ENCODE data around the gene WNT2B. TPM values are rescaled to one million over a fixed set of nuclear protein-coding genes. Genes with fewer than 3 reads are reported as not detected.

Gene WNT2B
- total RNA-seq, 1 donor from 2014 or later: 0.27 TPM

DNA sequence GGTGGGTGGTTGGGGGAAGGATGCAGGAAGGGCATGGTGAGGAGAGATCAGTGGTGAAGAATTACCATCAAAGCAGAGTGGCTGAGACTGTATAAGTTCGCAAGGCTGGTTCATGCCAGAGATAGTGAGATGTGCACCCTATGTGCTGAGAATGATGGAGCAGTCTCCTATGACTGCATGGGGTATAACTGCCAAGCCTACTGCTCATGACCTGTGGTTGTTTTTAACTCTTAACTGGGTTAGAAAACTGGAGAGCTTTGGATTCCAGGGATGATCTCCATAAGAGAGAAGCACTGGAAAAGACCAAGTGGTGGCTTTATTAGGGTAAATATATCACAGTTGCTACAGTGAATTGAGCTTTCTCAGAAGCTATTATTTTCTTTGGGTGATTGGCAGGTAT lies 16.2 kb downstream of the WNT2B start:
- intact Hi-C loops (cut with micrococcal nuclease): no loop called here

DNA sequence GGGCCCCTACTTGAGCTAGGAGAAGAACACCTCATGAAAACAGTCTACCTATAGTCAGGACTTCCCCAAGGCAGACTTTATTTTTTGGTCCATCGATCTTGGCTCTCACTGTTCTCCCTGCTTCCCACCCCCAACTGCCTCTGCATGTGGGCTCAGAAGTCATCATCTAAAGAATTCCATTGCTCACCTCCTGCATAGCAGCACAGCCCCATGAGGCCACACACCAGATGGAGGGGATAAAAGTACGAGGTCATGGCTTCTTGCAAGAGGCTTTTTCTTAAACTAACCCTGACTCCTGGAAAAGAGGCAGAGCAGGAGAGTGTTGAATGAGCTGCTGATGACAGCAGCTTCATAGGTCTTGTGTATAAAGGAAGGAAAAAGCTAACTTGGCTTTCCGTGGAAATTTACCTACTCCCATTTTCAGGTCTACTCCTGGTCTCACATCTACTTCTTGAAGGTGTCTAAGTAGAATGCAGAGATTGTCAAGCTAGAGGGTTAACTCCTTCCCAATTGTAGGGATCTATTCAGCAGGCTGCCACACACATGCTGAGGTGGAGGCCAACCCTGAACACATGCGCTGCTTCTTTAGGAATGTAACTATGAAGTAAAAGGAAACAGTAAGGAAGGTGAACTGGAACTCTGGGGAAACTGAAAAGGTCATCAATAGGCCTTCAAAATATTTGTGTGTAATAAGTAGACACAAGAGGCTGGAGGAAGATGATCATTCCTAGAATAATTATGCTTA lies 18.7 kb downstream of the WNT2B start:
- intact Hi-C loops (cut with micrococcal nuclease): no loop called here

DNA sequence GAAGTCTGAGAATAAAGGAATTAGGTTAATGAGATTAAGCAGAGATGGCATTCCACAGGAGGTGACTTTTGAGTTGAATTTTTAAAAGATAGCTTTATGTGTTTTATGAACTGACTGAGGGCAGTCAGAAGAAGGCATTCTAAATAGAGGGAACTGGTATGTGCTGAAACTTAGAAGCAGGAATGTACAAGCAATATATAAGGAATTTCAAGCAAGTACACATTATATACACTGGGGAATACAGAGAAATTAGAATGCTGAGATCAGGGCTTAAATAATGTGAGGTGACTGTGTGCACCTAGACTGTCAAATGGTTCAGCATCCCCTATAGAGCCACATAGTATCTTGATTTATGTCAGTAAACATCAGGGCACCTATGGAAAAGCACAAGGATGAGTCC lies 19.3 kb downstream of the WNT2B start:
- intact Hi-C loops (cut with micrococcal nuclease): no loop called here

DNA sequence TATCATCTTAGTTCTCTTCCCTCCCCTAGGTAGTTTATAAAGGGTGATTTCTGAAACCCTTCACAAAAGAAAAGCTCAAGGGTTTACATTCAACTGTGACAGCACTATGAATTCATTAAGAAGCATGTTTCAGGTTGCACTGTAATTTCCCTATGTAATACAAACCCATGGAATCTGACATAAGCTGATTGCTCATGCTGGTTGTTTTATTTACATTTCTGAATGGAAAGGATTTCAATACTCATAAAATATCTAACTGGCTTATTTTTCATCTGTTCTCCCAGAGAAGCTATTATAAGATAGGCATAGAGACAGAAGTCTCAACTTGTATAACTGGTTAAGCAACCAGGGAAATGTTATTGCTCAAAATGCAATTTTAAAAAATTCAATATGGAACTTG lies 20.5 kb downstream of the WNT2B start:
- intact Hi-C loops (cut with micrococcal nuclease): no loop called here

DNA sequence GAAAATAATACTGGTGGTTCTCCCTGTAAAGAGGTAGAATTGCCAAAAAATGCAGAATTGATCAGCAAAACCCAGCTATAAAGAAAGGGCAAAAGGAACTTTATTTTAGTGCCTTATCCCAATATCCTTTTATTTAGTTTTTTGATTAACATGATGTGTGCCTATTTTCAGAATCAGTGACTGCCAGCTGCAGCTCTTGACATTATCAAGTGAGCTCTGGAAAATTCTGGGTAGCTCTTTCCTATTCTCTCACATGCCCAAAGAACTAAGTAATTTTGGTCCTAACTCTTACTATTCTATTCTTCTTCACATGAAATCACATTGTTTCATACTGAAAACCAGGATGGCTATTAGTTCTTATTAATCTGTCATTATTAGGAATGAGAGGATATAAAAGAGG lies 22.1 kb downstream of the WNT2B start:
- intact Hi-C loops (cut with micrococcal nuclease): no loop called here

DNA sequence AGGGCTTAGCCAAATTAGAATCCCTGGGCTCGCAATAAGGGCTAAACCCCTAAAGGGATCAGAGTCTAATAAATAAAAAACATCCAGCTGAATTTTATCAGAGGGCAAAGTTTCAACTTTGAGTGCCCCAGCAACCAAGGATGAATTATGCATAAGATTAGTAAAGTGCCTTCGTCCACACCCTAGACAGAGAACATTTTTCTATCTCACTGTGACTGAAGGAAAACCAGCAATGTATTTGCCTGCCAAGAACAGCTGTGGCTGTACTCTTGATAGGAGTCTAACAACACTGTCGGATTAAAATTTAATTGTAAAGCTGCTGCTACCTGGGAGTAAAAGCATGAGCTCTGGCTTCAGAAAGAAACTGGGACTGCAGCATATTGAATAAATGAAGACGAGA lies 23.3 kb downstream of the WNT2B start:
- intact Hi-C loops (cut with micrococcal nuclease): no loop called here

DNA sequence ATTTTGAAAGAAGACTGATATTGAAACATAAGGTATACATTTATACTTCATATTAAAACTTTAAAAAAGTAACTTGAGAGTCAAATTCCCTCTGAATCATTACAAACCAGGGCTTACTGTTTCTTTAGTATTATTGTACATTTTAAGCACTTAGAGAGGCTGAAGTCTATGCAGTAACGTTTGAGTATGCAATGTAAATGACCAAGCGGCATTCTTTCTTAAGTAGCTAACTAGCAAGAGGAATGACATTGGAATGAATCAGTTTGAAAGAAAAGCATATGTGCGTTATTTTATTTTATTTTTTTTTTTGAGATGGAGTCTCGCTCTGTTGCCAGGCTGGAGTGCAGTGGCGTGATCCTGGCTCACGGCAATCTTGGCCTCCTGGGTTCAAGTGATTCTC lies 24.3 kb downstream of the WNT2B start:
- intact Hi-C loops (cut with micrococcal nuclease): no loop called here

DNA sequence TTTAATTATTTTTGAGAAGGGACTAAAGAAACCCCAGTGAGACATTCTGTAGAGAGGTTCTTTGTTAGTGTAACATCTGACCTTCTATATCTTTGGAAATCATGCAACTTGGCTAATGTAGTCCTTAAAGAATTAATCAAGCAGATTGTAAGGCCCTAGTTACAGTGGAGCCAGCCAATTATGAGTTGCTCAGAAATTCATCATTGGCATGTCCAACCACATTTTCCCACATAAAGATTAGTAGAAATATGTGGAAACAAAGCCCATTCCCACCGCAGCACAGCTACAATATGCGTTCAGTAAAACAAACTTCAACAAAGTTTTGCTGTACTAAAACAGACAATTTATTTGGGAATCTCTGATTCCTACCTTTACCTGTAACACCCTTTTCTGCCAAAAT lies 27.8 kb downstream of the WNT2B start:
- intact Hi-C loops (cut with micrococcal nuclease): no loop called here

DNA sequence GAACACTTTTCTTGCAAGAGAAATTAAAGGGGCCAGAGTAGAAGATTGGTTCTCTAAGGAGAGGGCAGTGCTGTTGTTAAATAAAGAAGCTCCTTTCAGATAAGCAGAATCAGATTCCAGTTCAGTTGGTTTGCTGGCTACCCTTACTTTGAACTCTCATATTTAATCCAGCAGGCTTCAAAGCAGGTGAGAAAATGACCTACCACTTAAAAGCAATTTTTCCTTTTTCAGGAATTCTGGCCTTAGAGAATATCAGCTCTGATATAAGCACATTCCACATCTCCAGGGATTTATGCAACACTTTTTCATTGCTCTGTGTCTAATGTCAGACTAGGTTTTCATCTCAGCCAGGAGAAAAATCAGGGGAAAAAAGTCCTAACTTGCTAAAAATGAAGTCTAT lies 28.7 kb downstream of the WNT2B start:
- intact Hi-C loops (cut with micrococcal nuclease): no loop called here

DNA sequence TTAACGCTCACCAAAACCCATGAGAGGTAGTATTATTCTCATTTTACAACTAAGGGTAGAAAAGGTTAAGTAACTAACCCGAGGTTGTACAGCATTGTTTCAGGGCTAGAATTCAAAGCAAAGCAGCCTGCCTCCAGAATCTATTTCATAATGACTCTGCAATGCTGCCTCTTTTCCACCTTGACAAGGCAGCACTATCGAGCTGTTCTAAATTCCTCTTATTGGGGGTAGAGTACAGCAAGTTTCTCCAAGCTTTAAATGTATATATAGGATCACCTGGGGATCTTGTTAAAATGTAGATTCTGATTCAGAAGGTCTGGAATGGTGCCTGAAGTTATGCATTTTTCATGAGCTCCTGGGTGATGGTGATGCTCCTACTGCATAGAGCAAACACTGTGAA lies 30.1 kb downstream of the WNT2B start:
- intact Hi-C loops (cut with micrococcal nuclease): no loop called here

DNA sequence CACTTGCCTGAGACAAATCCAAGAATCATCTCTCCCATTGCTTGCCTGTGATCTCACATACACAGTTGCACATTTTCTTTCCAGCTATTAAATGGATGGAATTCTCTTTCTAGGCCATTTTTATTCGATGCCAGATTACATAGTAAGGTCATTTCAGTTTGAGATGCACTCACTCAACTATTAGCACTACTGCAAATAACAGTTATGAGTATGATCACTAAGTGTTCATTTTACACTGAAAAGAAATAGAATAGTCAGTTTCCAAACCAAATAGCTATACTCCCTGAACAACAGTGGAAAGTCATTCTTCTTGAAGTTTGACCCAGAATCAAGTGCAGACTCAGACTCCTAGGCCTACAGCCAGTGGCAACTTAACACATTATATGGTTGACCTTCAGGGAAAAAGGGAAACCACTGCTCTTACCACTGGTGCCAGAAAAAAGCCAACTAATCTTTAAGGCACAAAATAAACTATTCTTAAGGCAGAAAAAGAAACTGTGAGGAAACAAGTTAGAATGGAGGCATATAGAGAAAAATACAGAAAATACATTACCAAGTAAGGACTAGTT lies 31.5 kb downstream of the WNT2B start:
- intact Hi-C loops (cut with micrococcal nuclease): no loop called here

DNA sequence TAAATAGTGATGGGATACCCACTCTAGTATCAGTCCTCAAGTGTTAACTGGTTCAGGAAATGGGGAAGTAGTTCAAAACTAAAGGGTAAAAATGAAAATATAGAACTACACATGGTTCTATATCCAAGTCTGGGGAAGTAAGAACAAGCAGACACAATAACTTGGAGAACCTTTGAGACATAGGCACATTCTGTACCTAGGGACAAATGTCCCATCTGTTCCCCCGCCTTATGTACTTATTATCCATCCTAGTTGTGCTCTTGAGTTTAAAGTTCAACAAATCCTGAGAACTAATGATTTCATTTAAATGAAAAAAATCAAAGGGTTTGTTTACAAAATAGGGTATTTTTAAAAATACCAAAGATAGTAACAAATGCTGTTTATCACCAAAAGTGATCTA lies 32.5 kb downstream of the WNT2B start:
- intact Hi-C loops (cut with micrococcal nuclease): no loop called here

DNA sequence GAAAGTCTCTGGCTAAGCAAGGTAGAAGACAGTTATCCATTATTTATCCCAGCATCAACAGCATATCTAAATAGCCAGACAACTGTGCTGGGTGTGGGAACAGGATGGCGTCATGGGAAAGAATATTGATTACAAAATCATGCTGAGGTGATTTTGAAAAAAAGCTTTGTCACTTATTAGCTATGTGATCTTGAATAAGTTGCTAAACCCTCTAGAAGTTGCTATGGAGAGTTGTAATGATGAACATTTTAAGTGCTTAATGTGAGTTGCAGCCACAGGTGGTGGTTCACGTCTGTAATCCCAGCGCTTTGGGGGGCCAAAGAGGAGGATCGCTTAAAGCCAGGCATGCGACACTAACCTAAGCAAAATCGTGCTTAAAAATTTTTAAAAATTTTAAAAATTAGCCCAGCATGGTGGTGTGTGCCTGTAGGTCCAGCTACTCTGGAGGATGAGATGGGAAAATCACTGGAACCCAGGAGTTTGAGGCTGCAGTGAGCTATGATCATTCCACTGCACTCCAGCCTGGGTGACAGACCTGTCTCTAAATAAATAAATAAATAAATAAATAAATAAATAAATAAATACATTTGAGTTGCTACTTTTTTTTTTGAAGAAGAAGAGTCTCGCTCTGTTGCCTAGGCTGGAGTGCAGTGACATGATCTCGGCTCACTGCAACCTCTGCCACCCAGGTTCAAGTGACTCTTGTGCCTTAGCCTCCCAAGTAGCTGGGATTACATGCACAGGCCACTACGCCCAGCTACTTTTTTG lies 33.6 kb downstream of the WNT2B start:
- intact Hi-C loops (cut with micrococcal nuclease): no loop called here

DNA sequence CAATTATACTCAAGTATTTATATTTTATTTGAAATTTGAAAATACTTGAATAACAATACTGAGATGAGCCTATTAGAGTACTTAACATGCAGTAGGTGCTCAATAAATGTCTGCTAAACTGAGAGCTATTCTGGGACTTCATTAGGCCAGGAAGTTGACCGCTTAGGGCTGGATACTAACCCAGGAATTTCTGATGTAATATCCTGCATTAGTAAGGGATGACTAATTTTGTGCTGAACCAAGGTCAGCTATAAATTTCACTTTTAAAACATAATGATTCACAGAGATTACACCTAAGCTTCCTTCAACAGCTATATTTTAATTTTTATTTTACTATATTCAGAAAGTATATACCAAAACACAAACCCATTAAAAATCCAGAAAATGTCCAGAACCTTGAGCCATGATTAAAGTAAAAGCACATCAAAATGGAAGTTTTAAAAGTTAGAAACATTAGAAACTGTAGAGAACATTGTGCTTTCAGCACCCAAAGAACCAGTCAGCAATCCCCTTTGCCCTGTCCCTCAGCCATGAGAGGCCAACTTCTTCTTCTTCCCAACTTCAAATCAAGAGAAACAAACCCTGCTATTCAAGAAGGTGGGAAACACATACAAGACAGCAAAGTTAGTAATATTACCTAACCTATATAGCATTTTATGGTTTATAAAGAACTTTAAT lies 35.4 kb downstream of the WNT2B start:
- intact Hi-C loops (cut with micrococcal nuclease): no loop called here

DNA sequence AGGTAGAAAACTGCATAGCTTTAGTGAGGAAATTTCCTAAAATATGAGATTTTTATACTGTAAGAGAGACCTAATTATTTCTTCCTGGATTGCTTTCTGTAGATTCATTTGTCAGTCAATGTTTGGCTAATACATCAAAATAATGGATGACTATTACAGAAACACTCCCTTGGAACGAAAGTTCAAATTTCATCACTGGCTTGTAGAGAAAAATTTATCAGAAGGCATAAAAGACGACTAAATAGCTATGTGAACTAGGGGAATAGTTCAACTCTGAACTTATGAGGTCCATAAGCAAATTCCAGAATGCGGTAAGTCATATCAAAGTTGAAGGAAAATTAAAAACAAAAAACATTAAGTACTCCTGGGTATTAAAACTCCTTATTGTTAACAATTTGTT lies 36.0 kb downstream of the WNT2B start:
- intact Hi-C loops (cut with micrococcal nuclease): no loop called here

DNA sequence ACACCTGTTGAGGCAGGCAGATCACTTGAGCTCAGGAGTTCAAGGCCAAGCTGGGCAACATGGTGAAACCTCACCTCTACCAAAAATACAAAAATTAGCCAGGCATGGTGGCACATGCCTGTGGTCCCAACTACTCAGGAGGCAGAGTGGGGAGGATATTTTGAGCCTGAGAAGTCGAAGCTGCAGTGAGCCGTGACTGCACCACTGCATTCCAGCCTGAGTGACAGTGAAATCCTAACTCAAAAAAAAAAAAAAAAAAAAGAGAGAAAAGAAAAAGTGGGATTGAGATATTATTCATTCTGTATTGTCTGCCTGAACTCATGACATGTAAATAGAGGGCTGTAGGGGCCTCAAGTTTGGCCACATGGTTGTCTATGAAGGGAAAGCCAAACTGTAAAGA lies 37.3 kb downstream of the WNT2B start:
- intact Hi-C loops (cut with micrococcal nuclease): no loop called here

DNA sequence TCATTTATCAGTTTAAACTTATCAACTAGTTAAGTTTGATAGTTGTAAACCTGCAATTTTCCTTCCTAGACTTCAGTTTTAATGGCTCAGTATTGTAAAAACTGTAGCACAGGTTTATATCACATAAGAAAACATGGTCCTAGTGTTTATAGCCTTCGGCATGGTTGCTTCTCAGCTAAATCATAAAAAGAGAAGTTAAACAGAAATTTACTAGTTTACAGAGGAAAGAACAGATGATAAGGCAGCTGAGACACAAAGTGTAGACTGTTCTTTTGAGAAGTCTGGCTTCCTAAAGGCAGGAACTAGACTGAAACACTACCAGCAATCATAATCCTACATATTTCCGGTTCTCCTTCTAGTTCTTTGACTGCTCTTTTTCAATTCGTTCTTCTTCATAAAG lies 39.8 kb downstream of the WNT2B start:
- intact Hi-C loops (cut with micrococcal nuclease): no loop called here

DNA sequence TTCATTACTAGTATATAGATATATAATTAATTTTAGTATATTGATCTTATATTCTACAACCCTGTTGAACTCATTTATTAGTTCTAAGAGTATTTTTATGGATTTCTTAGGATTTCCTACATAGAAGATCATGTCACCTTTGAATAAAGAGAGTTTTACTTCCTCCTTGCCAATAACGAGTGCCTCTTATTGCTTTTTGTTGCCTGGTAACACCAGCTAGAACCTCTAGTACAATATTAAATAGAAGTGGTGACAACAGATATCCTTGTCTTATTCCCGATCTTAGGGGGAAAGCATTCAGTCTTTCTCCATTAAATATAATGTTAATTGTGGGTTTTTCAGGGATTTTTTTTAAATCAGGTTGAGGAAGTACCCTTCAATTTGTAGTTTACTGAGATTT lies 40.8 kb downstream of the WNT2B start:
- intact Hi-C loops (cut with micrococcal nuclease): no loop called here

DNA sequence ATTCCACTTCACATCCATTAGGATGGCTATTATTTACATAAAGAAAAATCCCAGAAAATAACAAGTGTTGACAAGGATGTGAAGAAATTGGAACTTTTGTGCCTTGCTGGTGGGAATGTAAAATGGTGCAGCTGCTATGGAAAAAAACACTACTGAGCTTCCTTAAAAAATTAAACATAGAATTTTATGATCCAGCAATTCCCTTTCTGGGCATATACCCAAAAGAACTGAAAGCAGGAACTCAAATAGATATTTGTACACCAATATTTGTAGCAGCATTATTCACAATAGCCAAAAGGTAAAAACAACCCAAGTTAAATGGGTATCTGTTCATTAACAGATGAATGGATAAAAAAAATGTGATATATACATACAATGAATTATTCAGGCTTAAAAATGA lies 45.6 kb downstream of the WNT2B start:
- intact Hi-C loops (cut with micrococcal nuclease): no loop called here

DNA sequence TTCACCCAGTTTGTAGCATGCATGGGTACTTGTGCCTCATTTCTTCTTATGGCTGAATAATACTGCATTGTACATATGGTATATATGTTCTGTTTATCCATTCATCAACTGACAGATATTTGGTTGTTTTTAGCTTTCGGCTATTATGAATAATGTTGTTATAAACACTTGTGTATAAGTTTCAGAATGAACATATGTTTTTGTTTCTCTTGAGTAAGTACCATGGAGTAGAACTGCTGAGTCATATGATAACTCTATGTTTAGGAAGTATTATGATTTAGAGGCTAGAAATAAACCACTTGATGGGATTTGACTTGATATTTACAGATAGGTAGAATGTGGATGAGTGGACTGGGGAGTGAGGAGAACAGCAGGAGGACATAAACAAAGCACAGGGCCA lies 48.6 kb downstream of the WNT2B start:
- intact Hi-C loops (cut with micrococcal nuclease): no loop called here

DNA sequence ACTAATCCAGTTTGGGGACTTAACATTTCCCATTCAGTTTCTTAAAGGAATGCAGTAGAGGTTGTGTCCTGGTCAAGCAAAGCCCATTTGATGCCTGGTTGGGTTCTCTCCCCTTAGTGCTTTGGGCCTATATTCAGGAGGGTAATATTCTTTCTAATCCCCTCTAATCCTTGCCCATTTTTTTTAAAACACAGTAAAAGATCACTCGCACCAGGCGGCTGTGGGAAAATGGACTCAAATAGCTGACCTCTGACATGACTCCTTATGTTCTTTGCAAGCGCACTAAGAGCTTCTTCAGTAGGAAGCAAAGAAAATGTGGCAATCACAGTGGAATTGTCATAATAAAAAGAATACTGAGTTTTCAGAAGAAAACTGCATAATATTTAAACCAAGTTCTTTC lies 49.9 kb downstream of the WNT2B start:
- intact Hi-C loops (cut with micrococcal nuclease): no loop called here

DNA sequence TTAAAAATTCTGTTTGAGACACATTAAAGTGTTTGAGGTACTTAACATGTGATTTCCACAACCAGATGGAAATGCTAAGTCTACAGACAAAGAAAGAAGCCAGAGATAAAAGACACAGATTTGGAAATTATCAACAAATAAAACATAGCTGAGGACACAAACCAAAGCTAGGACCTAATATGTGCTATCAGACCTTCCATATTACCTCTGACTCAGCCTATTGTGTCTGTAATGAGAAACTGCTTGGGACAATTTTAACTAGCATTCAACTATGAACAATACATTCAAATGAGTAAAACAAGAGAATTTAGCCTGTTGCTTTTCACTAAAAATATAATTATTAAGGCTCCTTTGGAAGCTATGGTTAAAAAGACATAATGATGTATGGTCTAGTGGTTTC lies 54.6 kb downstream of the WNT2B start:
- intact Hi-C loops (cut with micrococcal nuclease): no loop called here

All from T-helper 1 cell treated with Interleukin-12 subunit alpha and Interleukin-12 subunit beta and Interleukin-4 antibody, amounts not matched to agents 30 ng/mL and 1 ng/mL, for 36 hours (primary cell).